ENCODE results near the gene PAWR. TPM values are rescaled to one million over a fixed set of nuclear protein-coding genes. Genes with fewer than 3 reads are reported as not detected.
"Not testable (repeated sequence)": the region's sequence is repeated elsewhere in the genome, so short reads cannot be mapped to it uniquely, and the experiment has no call there.

PAWR gene
- total and polyA plus RNA-seq, 10 of the 15 experiments (the other 5 are each of a cell fraction or from before 2014, with no cell fraction given), result 8.1 to 70.6 (median 24.2) TPM

DNA sequence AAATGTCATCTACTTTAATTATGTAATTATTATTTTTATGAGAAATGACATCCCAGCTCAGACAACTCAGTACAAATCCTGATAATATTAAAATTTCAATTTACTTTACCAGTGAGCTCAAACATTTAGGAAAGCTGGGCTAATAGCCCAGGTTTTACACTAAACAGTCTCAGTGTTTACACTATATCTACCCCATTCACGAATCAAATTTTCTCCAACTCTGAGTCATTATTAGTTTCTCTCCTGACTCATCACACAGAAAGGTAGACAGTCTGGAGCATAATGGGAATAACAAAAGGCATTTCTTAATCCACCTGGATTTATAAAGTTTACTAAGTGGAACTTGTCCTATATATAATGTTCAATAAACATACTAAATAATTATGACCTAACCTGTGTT lies 5.7 kb downstream of the PAWR start (continued):
- no peak for TF ChIP-seq SMAD1 (IDR thresholded peaks at IDR 0.05; ENCODE audit: low read depth, partially characterized antibody)
- no peak for TF ChIP-seq ZBTB40 (IDR thresholded peaks at IDR 0.05; ENCODE audit: borderline replicate concordance)
- TF ChIP-seq KDM1A (IDR thresholded peaks at IDR 0.05; ENCODE audit: borderline replicate concordance), result no peak
- TF ChIP-seq EP300 (IDR thresholded peaks at IDR 0.05; ENCODE audit: borderline replicate concordance in 1 of 2, control insufficient read depth in 1 of 2, low read depth in 2 of 2, low read length in 2 of 2), result no peak
- TF ChIP-seq ZNF622 (IDR thresholded peaks at IDR 0.05), result no peak
- no peak for TF ChIP-seq PAX5 (IDR thresholded peaks at IDR 0.05; ENCODE audit: borderline replicate concordance, low read depth, low read length)
- TF ChIP-seq SIX5 (IDR thresholded peaks at IDR 0.05; ENCODE audit: low read depth, low read length, severe bottlenecking), result no peak
- no peak for TF ChIP-seq SREBF2 (IDR thresholded peaks at IDR 0.05; ENCODE audit: low read length)
- TF ChIP-seq RELA (IDR thresholded peaks at IDR 0.05; ENCODE audit: borderline replicate concordance, partially characterized antibody), result no peak
- no peak for TF ChIP-seq CREM (IDR thresholded peaks at IDR 0.05; ENCODE audit: low read depth)
- TF ChIP-seq KLF5 (IDR thresholded peaks at IDR 0.05; ENCODE audit: partially characterized antibody), result no peak

- DNase-seq (ENCODE audit: low read depth, low spot score); H3K4me3 ChIP-seq; H3K27me3 ChIP-seq (replicated peaks in 1 of 2; ENCODE audit: control insufficient read depth in 2 of 2, insufficient read depth in 2 of 2, low read length in 1 of 2); H2AFZ ChIP-seq (ENCODE audit: control insufficient read depth, low read depth, low read length); FAIRE-seq; H3K9ac ChIP-seq (ENCODE audit: control insufficient read depth, insufficient read depth, low read length); intact Hi-C loops (cut with micrococcal nuclease; ENCODE audit: unreplicated experiment); BruUV-seq (replicated peaks); ATAC-seq; H3K9me3 ChIP-seq (replicated peaks; ENCODE audit: control insufficient read depth, insufficient read depth, low read length); H3K4me1 ChIP-seq (ENCODE audit: control insufficient read depth, insufficient read depth, low read length); H3K36me3 ChIP-seq (ENCODE audit: control insufficient read depth in 2 of 2, insufficient read depth in 2 of 2, low read length in 1 of 2); H4K20me1 ChIP-seq (ENCODE audit: control insufficient read depth, insufficient read depth); H3K27ac ChIP-seq (ENCODE audit: control insufficient read depth, insufficient read depth): not testable (repeated sequence)
- in situ Hi-C loops (cut with MboI), result loop anchor here (10.0 kb wide), 1 partner anchor 240 kb away; no protein-coding TSS in a partner anchor
- Histone ChIP-seq H3K79me2 (ENCODE audit: control insufficient read depth, insufficient read depth, low read length) (peaks cover 88% of the 10 kb centered on the region), H3K4me2 (ENCODE audit: control insufficient read depth, insufficient read depth) (peak overlapping the region; percentile 4; the same call in 1 of the 2 replicates)
- ChIA-PET RAD21 (ENCODE audit: unreplicated experiment) (interaction anchor here (0.7 to 6.9 kb wide), 4 partner anchors 8 to 94 kb away, joined by 3 to 70 read pairs (median 4); no protein-coding TSS in a partner anchor), POLR2A (interaction anchor here (1.4 to 1.6 kb wide), 2 partner anchors 13 to 69 kb away, joined by 3 to 5 read pairs; no protein-coding TSS in a partner anchor), SMC1A (ENCODE audit: uncharacterized antibody, unreplicated experiment) (interaction anchor here (0.7 to 6.8 kb wide), 7 partner anchors 13 to 136 kb away, joined by 3 to 55 read pairs (median 8); no protein-coding TSS in a partner anchor), CTCF (interaction anchor here (0.6 to 1.2 kb wide), 3 partner anchors 13 to 68 kb away, joined by 3 to 4 read pairs (median 3); no protein-coding TSS in a partner anchor)
- 97% methylated on average over 5 of the region's 5 CpGs for WGBS (ENCODE audit: insufficient coverage, insufficient replicate concordance, low lambda C conversion rate, missing lambda C conversion rate)
Measured at GRCh38 chr12:79684338-79684737, 6.4 kb downstream of the PAWR start.
